Activated CD8-positive, alpha-beta memory T cell treated with anti-CD3 and anti-CD28 coated beads, Interleukin-2, amount 50 U/mL, for 1 hour (primary cell): Measurements from ENCODE around the gene IL17C.
"Not testable (repeated sequence)": the region's sequence is repeated elsewhere in the genome, so short reads cannot be mapped to it uniquely, and the experiment has no call there.

Experiments used
- DNase-seq: peaks from one replicate; pipeline ENCODE4 v3.0.0-alpha.2; 2020; ENCODE audit errors: extremely low read depth

IL17C gene

DNA sequence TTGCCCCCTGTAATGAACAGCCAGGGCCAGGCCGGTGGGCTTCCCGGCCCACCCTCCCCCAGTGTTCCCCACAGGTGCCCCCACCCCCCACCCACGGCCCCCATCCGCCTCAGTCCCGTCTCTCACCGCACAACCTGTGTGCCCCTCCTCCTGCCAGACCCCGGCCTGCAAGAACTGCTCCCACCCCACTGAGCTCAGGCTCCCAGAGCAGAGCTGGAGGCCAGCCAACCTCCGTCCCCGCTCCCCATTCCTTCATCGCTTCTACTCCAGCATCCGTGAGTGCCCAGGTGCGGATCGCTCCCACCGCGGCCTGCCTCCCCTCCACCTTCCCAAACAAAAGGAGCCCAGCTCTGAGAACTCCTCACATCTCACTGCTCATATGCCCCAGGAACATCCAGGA is 20.3 kb downstream of the IL17C start:
- no peak for DNase-seq

DNA sequence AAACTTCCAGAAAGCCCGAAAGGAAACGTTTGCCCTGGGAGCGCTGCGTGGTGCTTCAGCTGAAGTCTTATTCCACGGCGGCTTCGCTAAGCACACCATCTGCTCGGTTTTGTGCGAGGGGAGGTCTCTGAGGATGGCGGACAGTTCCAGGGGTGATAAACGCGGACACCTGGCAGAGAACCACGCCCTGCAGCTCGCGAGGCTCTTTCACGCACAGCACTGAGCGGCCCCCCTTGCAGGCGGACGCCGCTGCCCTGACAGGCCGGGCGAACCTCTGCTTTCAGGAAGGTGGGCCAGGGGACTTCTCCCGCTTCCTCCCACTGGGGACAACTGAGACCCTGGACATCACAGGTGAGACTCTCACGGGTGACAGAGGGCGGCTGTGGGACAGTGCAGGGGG is 20.8 kb downstream of the IL17C start:
- no peak for DNase-seq

DNA sequence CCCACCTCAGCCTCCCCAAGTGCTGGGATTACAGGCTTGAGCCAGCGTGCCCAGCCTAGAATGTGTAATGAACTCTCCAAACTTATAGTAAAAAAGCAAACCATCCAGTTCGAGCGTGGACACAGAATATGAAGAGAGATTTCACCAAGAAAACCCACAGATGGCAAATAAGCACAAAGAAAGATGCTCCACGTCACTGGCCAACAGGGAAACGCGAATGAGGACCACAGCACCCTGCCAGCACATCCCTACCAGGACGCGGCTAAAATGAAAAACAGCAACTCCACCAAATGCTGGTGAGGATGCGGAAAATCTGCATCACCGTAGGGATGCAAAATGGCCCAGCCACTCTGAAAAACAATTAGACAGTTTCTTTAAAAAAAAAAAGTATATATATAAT is 23.1 kb downstream of the IL17C start:
- DNase-seq: no peak

DNA sequence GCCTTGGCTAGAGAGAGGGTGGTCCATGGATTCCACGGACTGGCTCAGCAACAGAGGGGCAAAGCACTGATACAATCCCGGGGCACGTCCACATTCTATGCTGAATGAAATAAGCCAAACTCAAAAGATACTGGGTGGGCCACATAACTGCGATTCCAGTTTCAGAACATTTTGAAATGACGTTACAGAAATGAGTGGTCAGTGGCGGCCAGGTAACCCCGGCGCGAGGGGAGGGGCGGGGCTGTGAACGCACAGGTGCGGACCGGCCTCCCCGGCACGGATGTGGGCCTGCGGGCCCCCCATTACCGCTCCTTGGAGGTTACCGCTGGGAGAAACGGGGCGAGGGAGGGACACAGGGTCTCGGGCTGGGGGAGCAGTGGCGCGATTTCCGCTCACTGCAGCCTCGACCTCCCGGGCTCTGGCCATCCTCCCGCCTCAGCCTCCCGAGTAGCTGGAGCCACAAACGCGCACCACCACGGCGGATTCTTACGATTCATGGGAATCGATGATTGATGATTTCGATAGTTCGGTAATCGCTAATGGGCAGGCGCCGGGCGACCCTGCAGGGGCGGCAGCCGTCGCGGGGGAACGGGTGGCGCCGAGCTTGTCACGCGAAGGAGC is 24.0 kb downstream of the IL17C start:
- no peak for DNase-seq

DNA sequence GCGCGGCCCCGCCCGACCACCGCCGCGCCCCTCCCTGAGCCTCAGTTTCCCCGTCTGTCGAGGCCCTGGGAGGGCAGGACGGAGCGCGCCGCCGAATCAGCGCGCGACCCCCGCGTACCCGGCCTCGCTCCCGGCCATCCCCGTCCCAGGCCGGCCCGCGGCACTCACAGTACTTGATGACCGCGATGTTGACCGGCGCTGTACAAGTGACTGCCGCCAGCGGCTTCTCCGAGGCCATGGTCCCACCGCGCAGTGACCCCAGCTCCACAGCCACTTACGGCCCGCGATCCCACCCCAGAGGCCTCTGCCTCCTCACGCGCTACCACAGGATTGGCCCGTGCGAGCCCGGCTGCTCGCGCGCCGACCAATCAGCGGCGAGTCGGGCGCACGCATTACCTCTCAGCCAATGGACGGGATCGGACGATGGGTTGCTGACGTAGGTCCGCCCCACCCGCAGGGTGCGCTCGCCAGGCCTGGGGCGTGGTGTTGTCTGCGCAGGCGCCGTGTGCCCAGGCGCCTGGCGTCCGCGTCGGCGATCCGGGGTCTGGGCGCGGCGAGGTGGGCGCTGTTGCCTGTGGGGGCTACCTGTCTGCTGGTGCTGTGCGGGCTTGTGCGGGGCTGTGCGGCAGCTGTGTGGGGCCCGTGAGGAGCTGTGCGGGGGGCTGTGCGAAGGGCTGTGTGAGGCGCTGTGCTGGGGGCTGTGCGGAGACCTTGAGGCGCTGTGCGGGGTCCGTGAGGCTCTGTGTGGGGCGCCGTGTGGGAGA is 24.7 kb downstream of the IL17C start, which contains the start of gene MVD:
TSS of gene MVD (minus strand) at position 249 of the 764 bp plus-strand sequence. CDS start at position 238, 11 bp downstream.
- peak; percentile 86 for DNase-seq

DNA sequence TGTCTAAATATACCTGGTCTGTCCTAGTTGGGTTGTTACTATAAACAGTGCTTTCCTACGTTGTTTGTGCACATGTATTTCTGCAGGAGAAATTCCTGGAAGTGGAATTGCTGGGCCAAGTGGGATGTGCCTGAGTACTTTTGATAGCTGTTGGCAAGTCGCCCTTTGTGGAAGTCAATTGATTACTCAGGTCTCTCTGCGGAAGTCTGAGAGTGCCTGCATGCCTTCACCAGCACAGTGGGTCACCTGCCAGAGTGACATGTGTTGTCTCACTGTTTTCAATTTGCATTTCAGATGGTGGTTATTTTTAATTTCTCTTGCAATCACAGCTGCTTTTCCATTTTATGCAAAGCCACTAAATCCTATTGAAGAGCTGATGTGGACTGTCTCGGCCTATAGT is 26.8 kb downstream of the IL17C start:
- DNase-seq: no peak

DNA sequence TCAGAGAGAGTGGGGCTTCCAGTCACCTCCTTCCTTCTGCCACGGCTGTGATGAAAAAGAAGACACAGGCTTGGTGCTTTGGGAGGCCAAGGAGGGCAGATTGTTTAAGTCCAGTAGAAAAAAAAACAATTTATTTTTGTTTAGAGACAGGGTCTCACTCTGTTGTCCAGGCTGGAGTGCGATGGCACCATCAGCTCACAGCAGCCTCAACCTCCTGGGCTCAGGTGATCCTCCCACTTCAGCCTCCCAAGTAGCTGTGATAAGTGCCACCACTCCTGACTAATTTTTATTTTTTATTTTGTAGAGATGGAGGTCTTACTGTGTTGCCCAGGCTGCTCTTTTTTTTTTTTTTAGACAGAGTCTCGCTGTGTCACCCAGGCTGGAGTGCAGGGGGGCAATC is 27.2 kb downstream of the IL17C start:
- no peak for DNase-seq

DNA sequence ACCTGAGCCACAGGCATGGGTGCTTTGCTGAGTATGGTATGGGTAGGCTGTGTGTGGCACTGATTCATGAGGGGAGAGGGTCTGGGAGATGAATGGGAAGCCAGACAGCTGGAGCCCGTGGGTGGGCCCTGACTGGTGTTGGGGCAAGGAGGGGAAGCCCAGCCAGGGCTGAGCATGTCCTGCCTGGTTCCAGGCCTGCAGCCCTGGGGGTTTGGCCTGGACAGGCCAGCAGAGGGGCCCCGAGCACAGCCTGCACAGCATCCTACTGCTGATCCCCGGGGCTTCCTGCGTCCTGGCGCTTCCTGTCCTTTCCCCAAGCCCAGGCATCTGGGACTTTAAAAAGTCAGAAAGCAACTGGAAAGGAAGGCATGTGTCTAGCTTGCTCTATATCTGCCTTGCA is 29.1 kb downstream of the IL17C start:
- DNase-seq: no peak

DNA sequence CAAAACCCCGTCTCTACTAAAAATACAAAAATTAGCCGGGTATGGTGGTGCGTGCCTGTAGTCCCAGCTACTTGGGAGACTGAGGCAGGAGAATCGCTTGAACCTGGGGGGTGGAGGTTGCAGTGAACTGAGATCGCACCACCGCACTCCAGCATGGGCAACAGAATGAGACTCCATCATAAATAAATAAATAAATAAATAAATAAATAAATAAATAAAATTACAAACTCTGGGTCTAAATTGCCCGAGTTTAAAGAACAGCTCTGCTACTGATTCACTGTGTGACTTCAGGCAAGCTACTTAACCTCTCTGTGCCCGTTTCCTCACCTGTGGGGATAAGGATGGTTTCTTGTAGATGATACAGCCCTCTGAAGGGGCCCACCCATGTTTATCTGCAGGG is 31.1 kb downstream of the IL17C start:
- DNase-seq: not testable (repeated sequence)

DNA sequence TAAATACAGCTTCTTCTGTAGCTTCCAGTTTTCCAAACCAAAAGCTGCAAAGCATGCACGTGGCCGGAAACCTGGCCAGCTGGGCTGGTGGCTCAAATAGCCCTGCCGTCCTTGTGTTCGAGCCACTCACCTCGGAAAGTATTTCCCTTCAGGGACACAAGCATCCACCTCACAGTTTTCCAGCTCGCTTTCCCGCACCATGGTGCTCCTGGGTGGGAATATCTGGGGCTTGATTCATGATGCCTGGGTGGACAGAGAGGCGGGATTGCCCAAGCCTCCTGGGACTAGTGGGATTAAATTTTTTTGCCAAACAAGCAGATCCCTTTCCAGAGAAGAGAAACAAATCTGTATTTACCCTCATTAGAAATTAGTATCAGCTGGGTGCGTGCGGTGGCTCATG is 31.6 kb downstream of the IL17C start:
- no peak for DNase-seq

DNA sequence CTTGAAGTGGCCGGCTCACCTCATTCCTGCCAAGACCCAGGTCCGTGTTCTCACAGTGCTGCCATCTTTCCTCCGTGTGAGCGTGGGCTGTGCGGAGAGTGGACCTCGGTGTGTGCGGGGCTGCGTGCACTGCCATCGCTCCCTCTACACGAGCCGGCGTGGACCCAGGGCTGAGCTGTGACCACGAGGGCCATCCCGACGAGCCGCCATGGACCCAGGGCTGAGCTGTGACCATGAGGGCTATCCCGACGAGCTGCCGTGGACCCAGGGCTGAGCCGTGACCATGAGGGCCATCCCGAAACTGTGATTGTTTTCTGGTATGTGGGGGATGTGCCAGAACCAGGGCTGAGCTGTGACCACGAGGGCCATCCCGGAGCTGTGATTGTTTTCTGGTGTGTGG is 33.4 kb downstream of the IL17C start:
- DNase-seq: no peak

DNA sequence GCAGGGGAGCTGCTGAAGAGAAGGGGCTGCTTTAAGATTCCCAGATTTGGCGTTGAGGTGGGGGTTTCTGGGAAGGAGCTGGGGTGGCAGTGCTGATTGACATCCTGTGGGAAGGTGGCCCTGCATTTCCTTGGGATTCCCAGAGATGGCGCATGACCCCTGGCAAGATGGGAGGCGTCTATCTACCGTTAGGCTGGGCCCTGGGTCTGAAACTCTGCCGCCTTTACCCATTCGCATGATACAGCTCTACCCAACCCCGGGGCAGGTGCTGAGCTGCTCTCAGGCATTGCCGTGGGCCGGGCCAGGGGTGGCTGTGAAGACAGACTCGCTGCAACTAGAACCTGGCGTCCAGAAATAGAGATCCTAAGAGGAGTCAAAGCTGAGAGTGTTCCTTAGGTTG is 34.4 kb downstream of the IL17C start:
- no peak for DNase-seq

DNA sequence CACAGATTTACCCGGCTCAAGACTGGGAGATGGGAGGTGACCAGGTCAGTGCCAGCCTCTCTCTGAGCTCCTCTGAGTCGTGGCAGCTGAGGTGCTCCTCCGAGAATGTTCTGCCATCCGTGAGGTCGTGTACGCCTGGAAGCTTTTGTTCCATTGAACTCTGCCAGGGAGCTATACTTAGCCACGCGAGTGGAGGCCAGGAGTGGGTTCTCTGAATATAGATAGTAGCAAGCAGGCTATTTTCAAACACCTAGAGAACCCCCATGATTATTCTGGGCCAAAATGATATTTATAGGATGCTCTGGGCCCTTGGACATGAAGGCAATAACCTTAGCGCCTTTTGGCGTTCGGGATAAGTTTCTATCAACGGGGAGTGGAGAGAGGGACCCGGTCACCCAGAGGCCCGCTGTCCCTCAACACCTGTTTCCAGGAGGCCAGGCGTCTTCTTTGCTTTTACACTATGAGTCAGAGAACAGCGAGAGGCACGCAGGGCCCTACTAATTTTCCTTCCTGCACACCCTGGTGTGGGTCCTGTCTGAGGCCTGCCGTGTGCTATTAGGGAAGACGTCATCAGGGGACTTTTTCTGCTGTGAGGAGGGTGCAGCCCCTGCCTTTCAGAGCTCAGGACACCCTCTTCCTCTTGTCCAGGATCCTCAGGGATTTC is 35.5 kb downstream of the IL17C start:
- DNase-seq: no peak

DNA sequence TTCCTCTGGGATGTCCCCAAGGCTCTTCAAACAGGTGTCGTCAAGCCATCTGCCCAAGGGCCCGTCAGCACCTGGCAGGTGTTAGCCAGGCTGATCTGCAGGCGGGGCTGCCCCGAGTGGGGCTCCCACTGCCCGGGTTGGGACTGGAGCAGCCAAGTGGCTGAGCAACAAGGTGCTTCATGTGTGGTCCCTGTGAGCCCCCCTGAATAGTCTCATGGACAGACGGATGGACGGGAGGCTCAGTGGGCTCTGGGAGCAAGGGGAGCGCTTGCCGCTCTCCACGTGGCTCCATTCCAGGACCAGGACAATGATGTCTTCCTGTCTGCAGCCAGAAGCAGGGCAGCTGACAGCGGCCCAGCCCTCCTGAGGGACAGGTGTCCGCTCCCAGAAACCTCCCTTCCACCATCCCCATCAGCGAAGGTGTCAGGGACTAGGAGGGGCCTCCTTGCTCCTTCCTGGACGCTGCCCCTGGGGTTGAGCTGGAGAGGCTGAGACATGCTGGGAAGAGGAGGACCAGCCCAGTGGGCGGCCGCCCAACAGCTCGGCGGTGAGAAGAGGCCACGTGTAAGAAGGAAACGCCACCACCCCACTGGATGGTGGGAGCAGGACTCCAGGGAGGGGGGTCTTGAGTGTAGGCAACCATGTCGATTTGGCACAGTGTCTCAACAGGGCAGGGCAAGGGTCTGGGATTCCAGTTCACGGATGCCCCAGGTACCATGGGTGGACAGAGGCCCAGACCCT is 38.3 kb downstream of the IL17C start:
- no peak for DNase-seq

DNA sequence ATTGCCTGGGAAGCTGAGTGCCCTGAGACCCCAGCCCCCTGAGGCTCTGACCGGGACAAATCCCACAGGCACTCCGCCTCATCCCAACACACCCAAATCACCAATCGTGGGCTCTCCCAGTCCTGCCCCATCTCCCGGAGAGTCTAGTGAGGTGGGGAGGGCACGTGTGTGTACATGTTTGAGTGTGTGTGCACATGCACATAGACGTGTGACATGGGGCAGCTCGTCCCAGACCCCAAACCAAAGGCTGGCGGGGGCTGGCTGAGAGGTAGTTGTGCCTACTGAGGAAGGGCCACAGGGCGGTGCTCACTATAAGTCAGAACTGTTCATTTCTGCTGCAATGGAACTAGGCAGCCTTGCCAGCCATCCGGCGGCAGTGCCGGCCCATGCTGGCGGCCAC is 39.3 kb downstream of the IL17C start:
- DNase-seq: no peak

DNA sequence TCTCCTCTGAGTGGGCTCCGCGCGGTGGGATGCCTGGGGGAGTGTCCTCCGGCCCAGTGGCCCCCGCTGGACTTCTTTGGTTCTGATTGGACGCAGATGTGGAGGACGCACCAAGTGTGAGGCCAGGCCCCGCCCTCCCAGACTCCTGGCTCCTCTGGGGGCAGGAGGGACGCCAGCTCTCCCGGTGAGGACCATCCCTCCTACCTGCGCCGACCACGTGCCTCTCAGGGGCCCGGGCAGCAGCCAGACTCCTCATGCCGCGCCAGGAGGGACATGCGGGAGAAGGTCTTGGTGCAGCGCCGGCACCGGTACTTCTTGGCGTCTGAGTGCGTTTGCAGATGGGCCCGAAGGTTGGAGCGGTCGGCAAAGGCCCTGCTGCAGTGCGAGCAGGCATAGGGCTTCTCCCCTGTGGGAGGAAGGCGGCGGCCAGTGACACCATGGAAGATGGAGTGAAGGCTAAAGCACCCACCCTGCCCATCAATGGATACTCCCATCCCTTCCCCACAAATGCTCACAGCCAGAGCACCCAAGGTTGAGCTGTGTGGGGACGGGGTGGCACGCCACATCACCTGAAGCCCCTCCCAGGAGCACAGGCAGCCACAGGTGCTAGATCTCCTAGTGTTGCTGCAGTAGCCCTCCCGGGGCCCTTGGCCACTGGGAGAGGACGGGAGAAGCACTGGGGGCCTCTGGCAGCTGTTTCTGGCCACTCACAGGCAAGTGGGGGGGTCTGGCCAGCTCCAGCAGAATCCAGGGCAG is 40.0 kb downstream of the IL17C start:
- no peak for DNase-seq

DNA sequence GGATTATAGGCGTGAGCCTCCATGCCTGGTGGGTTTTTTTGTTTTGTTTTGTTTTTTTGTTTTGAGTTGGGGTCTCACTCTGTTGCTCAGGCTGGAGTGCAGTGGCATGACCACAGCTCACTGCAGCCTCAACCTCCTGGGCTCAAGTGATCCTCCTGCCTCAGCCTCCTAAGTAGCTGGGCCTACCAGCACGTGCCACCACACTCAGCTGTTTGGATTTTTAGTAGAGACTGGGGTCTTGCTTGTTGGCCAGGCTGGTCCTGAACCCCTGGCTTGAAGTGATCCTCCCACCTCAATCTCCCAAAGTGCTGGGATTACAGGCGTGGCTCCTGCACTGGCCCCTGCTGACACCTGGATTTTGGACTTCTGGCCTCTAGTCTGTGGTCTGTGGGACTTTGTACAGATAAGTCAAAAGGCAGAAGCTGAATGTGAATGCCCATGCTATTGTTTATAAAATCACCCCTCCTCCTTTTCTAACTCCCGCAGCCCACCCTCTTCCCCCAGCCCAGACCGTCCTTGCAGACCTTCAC is 42.2 kb downstream of the IL17C start:
- no peak for DNase-seq

DNA sequence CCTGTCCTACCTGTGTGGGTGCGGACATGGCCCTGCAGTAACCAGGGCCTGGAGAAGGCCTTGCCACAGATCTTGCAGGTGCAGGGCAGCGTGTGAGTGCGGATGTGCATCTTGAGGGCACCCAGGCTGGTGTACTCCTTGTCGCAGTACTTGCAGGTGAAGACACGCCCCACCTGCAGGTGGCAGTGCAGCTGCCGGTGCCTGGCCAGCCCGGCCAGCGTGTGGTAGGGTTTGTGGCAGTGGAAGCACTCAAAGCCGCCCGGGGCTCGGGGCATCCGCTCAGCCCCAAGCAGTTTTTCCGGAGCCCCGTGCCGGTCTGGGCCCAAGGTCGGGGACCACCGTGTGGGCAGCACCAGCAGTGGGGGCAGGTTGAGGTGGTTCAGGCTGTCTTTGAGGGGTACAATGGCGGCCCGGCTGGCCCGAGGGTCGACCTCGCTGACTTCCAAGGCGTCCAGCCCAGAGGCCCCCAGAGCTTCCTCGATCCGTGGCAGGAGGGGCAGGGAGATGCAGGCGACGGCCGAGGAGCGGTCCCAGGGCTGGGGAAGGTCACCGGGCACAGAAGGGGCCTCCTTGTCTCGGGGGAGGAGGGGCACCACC is 42.8 kb downstream of the IL17C start:
- DNase-seq: no peak

DNA sequence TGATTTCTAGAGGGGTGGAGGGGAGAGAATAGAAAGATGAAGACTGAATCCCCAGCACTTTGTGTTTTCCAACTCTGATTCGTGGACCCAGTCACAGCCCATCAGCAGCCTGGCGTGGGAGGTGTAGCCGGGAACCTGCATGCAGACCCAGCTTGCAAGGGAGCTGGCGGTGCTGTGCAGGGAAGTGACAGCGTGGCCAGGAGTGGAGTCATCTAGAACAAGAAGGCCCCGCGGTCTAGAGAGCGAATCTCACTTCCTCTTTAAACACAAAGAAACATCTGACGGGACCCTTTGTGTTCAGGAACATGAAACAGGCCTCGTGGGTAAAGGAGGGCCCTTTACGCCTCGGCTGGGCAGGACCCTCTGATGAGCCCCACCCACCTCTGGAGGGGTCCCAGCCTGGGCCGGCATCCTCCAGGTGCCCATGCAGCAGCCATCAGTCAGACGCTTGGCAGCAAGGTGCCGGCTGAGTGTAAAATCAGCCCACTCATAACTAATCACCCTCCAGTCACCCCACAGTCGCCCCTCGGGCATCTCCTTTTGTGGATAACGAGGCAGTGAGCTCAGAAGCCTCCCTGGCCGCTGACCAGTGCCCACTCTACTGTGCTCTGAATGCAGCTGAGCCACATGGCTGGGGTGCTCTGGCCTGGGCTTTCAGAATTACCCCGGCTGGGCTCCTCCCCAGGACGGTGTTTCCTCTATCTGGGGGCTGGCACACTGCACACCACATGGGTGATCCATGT is 43.5 kb downstream of the IL17C start:
- DNase-seq: no peak

DNA sequence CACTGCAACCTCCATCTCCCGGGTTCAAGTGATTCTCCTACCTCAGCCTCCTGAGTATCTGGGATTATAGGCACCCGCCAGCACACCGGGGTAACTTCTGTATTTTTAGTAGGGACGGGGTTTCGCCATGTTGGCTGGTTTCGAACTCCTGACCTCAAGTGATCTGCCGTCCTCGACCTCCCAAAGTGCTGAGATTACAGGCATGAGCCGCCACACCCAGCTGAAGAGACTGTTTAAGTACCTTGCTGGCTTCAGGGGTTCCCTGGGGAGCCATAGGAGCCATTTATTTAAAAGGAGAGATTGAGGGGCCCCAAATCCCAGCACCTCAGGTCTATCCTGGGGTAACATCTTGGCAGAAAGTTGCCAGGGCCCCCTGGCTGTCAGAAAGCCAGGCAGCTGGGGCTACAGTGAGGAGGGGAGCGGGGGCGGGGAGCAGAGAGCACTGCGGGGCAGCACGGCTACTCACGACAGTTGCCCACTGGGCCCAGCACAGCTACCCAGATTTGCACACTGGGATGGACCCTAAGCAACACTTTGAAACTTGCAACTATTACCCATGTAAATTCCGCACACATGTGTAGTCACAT is 46.3 kb downstream of the IL17C start:
- no peak for DNase-seq
